ENCODE measurements around the gene ENTHD1. TPM values are rescaled to one million over a fixed set of nuclear protein-coding genes. Genes with fewer than 3 reads are reported as not detected.

ENTHD1 gene
- total RNA-seq, 2 donors from 2014 or later = not detected

DNA sequence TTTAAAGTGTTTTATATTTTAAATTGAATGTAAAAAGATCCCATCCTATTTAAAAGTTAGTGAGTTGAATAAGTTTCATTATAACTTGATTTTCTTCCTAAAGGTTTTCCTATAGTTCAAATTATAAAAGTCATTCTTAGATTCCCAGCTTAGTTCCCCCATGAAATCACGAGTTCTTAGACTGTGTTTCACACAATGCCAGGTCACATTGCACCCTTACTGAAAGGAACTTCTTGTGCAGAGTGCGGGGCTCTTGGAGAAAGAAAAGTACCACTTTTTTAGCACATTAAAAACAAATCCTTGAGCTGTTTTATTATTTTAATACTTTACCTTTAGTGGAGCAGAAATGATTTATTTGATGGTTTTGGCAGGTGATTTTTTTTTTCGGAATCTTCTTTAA is 22.9 kb upstream of the ENTHD1 start:
- TF ChIP-seq CTCF (IDR thresholded peaks at IDR 0.05) = no peak
- Histone ChIP-seq H3K4me3 (no peak overlapping the region), H3K27me3 (no peaks in the 10 kb centered on the region), H3K9ac (ENCODE audit: low read depth in 2 of 2, low read length in 2 of 2) (no peak overlapping the region), H3K27ac (no peak overlapping the region), H3K4me1 (no peaks in the 10 kb centered on the region), H3K9me3 (no peaks in the 10 kb centered on the region), H3K36me3 (no peaks in the 10 kb centered on the region)
- intact Hi-C loops (cut with DNase I) = no loop called here
- no peak for DNase-seq

GRCh38 chr22:39915295-39915726 is 21.8 kb upstream of the ENTHD1 start:
- no peaks in the 10 kb centered on the region for H3K27me3 ChIP-seq
- H3K9me3 ChIP-seq = no peaks in the 10 kb centered on the region
- no peak for DNase-seq
- no peak overlapping the region for H3K4me3 ChIP-seq
- H3K27ac ChIP-seq = no peak overlapping the region
- no peak for TF ChIP-seq CTCF (IDR thresholded peaks at IDR 0.05)
- H3K9ac ChIP-seq (ENCODE audit: low read depth in 2 of 2, low read length in 2 of 2) = no peak overlapping the region
- no peaks in the 10 kb centered on the region for H3K4me1 ChIP-seq
- H3K36me3 ChIP-seq = no peaks in the 10 kb centered on the region
- intact Hi-C loops (cut with DNase I) = no loop called here

- no peak for DNase-seq
- Histone ChIP-seq H3K27ac (no peak overlapping the region), H3K27me3 (peaks cover 4% of the 10 kb centered on the region), H3K36me3 (no peaks in the 10 kb centered on the region), H3K9me3 (no peaks in the 10 kb centered on the region), H3K9ac (ENCODE audit: low read depth in 2 of 2, low read length in 2 of 2) (no peak overlapping the region), H3K4me3 (no peak overlapping the region), H3K4me1 (no peaks in the 10 kb centered on the region)
- TF ChIP-seq CTCF (IDR thresholded peaks at IDR 0.05) = no peak
- intact Hi-C loops (cut with DNase I) = no loop called here
These were observed 21.0 kb upstream of the ENTHD1 start for GRCh38 chr22:39914584-39914983.

- no peaks in the 10 kb centered on the region for H3K4me1 ChIP-seq
- H3K9me3 ChIP-seq = no peaks in the 10 kb centered on the region
- no peak for TF ChIP-seq CTCF (IDR thresholded peaks at IDR 0.05)
- DNase-seq = no peak
- no peak overlapping the region for H3K4me3 ChIP-seq
- peaks cover 4% of the 10 kb centered on the region for H3K27me3 ChIP-seq
- intact Hi-C loops (cut with DNase I) = no loop called here
- no peak overlapping the region for H3K9ac ChIP-seq (ENCODE audit: low read depth in 2 of 2, low read length in 2 of 2)
- H3K27ac ChIP-seq = no peak overlapping the region
- no peaks in the 10 kb centered on the region for H3K36me3 ChIP-seq
These were observed 20.3 kb upstream of the ENTHD1 start for GRCh38 chr22:39913886-39914285.

- no peak overlapping the region for H3K4me3 ChIP-seq
- H3K36me3 ChIP-seq = no peaks in the 10 kb centered on the region
- no peak for DNase-seq
- H3K9me3 ChIP-seq = no peaks in the 10 kb centered on the region
- peaks cover 4% of the 10 kb centered on the region for H3K27me3 ChIP-seq
- no peaks in the 10 kb centered on the region for H3K4me1 ChIP-seq
- H3K27ac ChIP-seq = no peak overlapping the region
- no peak overlapping the region for H3K9ac ChIP-seq (ENCODE audit: low read depth in 2 of 2, low read length in 2 of 2)
- intact Hi-C loops (cut with DNase I) = no loop called here
- no peak for TF ChIP-seq CTCF (IDR thresholded peaks at IDR 0.05)
These were observed 19.8 kb upstream of the ENTHD1 start for GRCh38 chr22:39913321-39913720.

Data from colonic mucosa (tissue), 4 donors.